ENCODE results near the gene WIPI1. TPM values are rescaled to one million over a fixed set of nuclear protein-coding genes. Genes with fewer than 3 reads are reported as not detected.
"Not testable (repeated sequence)": the region's sequence is repeated elsewhere in the genome, so short reads cannot be mapped to it uniquely, and the experiment has no call there.

Gene WIPI1
- total RNA-seq, 1 donor from 2014 or later, result 252 TPM

GRCh38 chr17:68497885-68498319 lies 40.6 kb upstream of the WIPI1 start:
- Mint-ChIP-seq H3K4me3 (ENCODE audit: unreplicated experiment) (no peak overlapping the region), H3K9me3 (ENCODE audit: unreplicated experiment) (peaks cover 5% of the 10 kb centered on the region), H3K27me3 (ENCODE audit: unreplicated experiment) (peaks cover 3% of the 10 kb centered on the region), H3K4me1 (ENCODE audit: low read depth, unreplicated experiment) (peaks cover 2% of the 10 kb centered on the region), H3K27ac (ENCODE audit: unreplicated experiment) (no peak overlapping the region), H3K36me3 (ENCODE audit: unreplicated experiment) (no peaks in the 10 kb centered on the region)
- TF ChIP-seq CTCF (IDR thresholded peaks at IDR 0.05; ENCODE audit: partially characterized antibody, unreplicated experiment), result no peak
- DNase-seq, result no peak

GRCh38 chr17:68495081-68495480 lies 37.8 kb upstream of the WIPI1 start:
- H3K4me1 Mint-ChIP-seq (ENCODE audit: low read depth, unreplicated experiment), result no peaks in the 10 kb centered on the region
- DNase-seq, result no peak
- TF ChIP-seq CTCF (IDR thresholded peaks at IDR 0.05; ENCODE audit: partially characterized antibody, unreplicated experiment), result no peak
- H3K36me3 Mint-ChIP-seq (ENCODE audit: unreplicated experiment), result no peaks in the 10 kb centered on the region
- no peak overlapping the region for H3K4me3 Mint-ChIP-seq (ENCODE audit: unreplicated experiment)
- peaks cover 3% of the 10 kb centered on the region for H3K27me3 Mint-ChIP-seq (ENCODE audit: unreplicated experiment)
- peaks cover 5% of the 10 kb centered on the region for H3K9me3 Mint-ChIP-seq (ENCODE audit: unreplicated experiment)
- H3K27ac Mint-ChIP-seq (ENCODE audit: unreplicated experiment), result no peak overlapping the region

- H3K4me3 Mint-ChIP-seq (ENCODE audit: unreplicated experiment); DNase-seq; H3K27ac Mint-ChIP-seq (ENCODE audit: unreplicated experiment); H3K27me3 Mint-ChIP-seq (ENCODE audit: unreplicated experiment); H3K4me1 Mint-ChIP-seq (ENCODE audit: low read depth, unreplicated experiment); H3K9me3 Mint-ChIP-seq (ENCODE audit: unreplicated experiment); H3K36me3 Mint-ChIP-seq (ENCODE audit: unreplicated experiment): not testable (repeated sequence)
Observed at GRCh38 chr17:68492394-68493054, 35.2 kb upstream of the WIPI1 start.

- Mint-ChIP-seq H3K4me1 (ENCODE audit: low read depth, unreplicated experiment) (no peaks in the 10 kb centered on the region), H3K27me3 (ENCODE audit: unreplicated experiment) (peaks cover 3% of the 10 kb centered on the region), H3K4me3 (ENCODE audit: unreplicated experiment) (no peak overlapping the region), H3K36me3 (ENCODE audit: unreplicated experiment) (no peaks in the 10 kb centered on the region), H3K27ac (ENCODE audit: unreplicated experiment) (no peak overlapping the region), H3K9me3 (ENCODE audit: unreplicated experiment) (peaks cover 5% of the 10 kb centered on the region)
- no peak for TF ChIP-seq CTCF (IDR thresholded peaks at IDR 0.05; ENCODE audit: partially characterized antibody, unreplicated experiment)
- DNase-seq, result no peak
Observed at GRCh38 chr17:68491381-68492231, 34.3 kb upstream of the WIPI1 start.

GRCh38 chr17:68489919-68490318 lies 32.6 kb upstream of the WIPI1 start:
- no peak overlapping the region for H3K27ac Mint-ChIP-seq (ENCODE audit: unreplicated experiment)
- TF ChIP-seq CTCF (IDR thresholded peaks at IDR 0.05; ENCODE audit: partially characterized antibody, unreplicated experiment), result no peak
- peaks cover 3% of the 10 kb centered on the region for H3K27me3 Mint-ChIP-seq (ENCODE audit: unreplicated experiment)
- DNase-seq, result no peak
- H3K36me3 Mint-ChIP-seq (ENCODE audit: unreplicated experiment), result no peaks in the 10 kb centered on the region
- H3K4me3 Mint-ChIP-seq (ENCODE audit: unreplicated experiment), result no peak overlapping the region
- peaks cover 2% of the 10 kb centered on the region for H3K4me1 Mint-ChIP-seq (ENCODE audit: low read depth, unreplicated experiment)
- peaks cover 4% of the 10 kb centered on the region for H3K9me3 Mint-ChIP-seq (ENCODE audit: unreplicated experiment)
